K562 treated with DMSO at 1 percent for 24 hours (cell line): ENCODE results near the gene RNF121. TPM values are rescaled to one million over a fixed set of nuclear protein-coding genes. Genes with fewer than 3 reads are reported as not detected.

Source experiments
- total RNA-seq: library from RNA; unstranded; fragments of 300-600 nt; gene quantifications from 2 replicates; pipeline ENCODE4 v1.2.3, GENCODE V29; 2022; ENCODE audit warnings: low read depth; ENCODE audit not compliant: insufficient read depth

RNF121 gene
- 23.1 and 28.5 TPM in 2 replicates for total RNA-seq

GRCh38 chr11:71928737-71929443 is at the start of gene RNF121:
RNF121 (plus strand) TSS chr11:71929046; CDS start chr11:71929062, 16 bp downstream.

DNA sequence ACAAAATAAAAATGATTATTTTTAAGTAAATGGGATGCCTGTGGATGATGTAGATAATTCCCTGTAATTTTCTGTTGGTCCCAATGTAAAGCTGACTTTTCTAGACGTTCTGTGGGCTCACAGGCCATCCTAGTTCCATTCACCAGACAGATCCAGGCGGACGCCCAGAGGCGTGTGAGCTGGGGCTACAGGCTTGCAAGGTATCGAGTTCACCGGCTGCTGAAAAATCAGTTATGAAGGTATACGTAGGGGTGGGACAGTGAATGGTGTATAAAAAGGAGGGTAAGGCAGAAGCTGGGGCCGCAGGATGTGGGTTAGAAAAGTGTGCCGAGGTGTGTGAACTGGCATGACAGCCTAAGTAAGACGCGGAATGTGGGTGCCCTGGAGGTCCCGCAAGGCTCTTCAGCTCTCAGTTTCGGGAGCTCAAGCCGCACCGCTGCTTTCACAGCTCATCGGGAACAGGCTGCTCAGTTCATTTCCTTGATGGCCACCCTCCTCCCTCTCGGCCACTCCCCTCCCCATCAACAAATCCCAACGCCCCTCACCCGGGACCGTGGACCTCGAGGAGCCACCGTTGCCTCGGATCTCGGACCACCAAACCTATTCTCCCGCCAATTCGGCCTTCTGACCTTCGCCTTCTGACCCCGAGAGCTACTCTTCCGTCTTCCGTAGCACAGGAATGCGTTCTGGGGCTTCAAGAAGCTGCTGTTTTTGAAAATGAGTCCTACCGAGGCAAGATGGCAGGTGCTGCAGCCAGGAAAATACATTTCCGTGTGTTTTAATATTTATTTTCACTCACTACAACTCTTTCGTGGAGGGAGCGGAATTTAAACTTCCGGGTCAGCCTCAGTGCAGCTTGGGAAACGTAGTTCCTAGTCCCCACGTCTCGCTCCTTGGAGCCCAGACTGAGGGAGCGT is 768 bp upstream of the RNF121 start, which contains the start of gene XNDC1N:
TSS of gene XNDC1N (minus strand) at position 775 of the 917 bp plus-strand sequence. CDS start 5,241 bp downstream, outside the sequence.

DNA sequence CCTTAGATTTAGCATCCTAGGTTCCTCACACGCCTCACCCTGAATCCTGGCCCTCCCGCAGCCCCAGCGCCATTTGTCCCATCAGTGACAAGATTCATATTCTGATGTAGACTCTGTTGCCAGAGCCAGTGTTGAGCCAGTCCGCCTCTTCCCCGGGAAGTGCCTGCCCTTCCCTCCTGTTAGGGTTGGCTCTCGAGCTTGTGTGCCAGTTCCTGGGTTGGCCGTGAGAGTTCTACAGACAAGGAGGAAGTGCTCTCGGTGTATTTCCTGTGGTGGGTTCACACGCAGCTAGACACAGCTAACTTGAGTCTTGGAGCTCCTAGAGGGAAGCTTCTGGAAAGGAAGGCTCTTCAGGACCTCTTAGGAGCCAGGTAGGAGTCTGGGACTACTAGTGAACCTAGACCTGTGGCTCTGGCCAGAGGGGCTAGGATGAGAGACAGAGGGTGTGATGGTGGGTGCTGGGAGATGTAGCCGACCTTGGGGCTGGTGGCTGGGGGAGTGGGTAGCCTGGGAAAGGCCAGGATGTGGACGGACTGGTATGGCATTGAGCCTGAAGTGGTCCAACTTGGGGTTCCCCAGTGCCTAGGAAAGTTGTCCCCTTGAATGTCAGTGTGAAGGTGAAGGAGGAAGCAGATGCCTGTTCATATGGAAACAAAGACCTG is 69.9 kb downstream of the RNF121 start, which contains the start of gene IL18BP:
TSS of gene IL18BP (plus strand) at position 261 of the 662 bp plus-strand sequence. CDS start 1,076 bp downstream, outside the sequence.

Other genes starting within 250 kb of the RNF121 start
- not detected in 2 replicates for gene DEFB108B, start 95.8 kb upstream of the RNF121 start, total RNA-seq
- gene DEFB131B, start 50.6 kb upstream of the RNF121 start, total RNA-seq: not detected in 2 replicates
- gene XNDC1N, start 452 bp upstream of the RNF121 start, total RNA-seq: 3.6 TPM in 1 of 2 replicates, not detected in the other
- gene IL18BP, start 69.9 kb downstream of the RNF121 start, total RNA-seq: 9.8 and 10.9 TPM in 2 replicates
- gene NUMA1, start 151.5 kb downstream of the RNF121 start, total RNA-seq: 142 and 143 TPM in 2 replicates
- gene LRRC51, start 151.8 kb downstream of the RNF121 start, total RNA-seq: 4.6 and 6.9 TPM in 2 replicates
- 95.2 and 103 TPM in 2 replicates for gene LAMTOR1, start 174.3 kb downstream of the RNF121 start, total RNA-seq
- gene TOMT, start 176.9 kb downstream of the RNF121 start, total RNA-seq: not detected in 2 replicates
- gene ANAPC15, start 183.6 kb downstream of the RNF121 start, total RNA-seq: 29.7 and 44.2 TPM in 2 replicates
- not detected in 2 replicates for gene FOLR3, start 206.7 kb downstream of the RNF121 start, total RNA-seq